Stimulated activated naive CD8-positive, alpha-beta T cell treated with anti-CD3 and anti-CD28 coated beads, Interleukin-15, Interleukin-2, amounts not matched to agents 100 ng/mL and 50 ng/mL, for 24 hours (primary cell): ENCODE measurements around the gene TUBA3C.

Source experiments
- H3K27ac Mint-ChIP-seq: one replicate; pipeline ENCODE4 v1.8.0; 2021; ENCODE audit warnings: mild to moderate bottlenecking, mixed read lengths
- H3K27me3 Mint-ChIP-seq: one replicate; pipeline ENCODE4 v1.8.0; 2021; ENCODE audit warnings: mixed read lengths
- H3K36me3 Mint-ChIP-seq: one replicate; pipeline ENCODE4 v1.8.0; 2021; ENCODE audit warnings: low read depth, mixed read lengths
- H3K4me1 Mint-ChIP-seq: one replicate; pipeline ENCODE4 v1.8.0; 2021; ENCODE audit warnings: low read depth, mixed read lengths
- H3K4me3 Mint-ChIP-seq: one replicate; pipeline ENCODE4 v1.8.0; 2021; ENCODE audit warnings: mild to moderate bottlenecking, mixed read lengths
- H3K9me3 Mint-ChIP-seq: one replicate; pipeline ENCODE4 v1.8.0; 2021; ENCODE audit warnings: mixed read lengths

The TUBA3C gene

GRCh38 chr13:19173752-19174151 lies 7.9 kb downstream of the TUBA3C start:
- Mint-ChIP-seq H3K27ac (no peak overlapping the region), H3K4me3 (no peak overlapping the region), H3K36me3 (no peaks in the 10 kb centered on the region), H3K9me3 (peaks cover 3% of the 10 kb centered on the region), H3K4me1 (no peaks in the 10 kb centered on the region), H3K27me3 (no peaks in the 10 kb centered on the region)

GRCh38 chr13:19172647-19173030 lies 9.0 kb downstream of the TUBA3C start:
- H3K27ac Mint-ChIP-seq = no peak overlapping the region
- H3K36me3 Mint-ChIP-seq = no peaks in the 10 kb centered on the region
- H3K4me3 Mint-ChIP-seq = no peak overlapping the region
- no peaks in the 10 kb centered on the region for H3K27me3 Mint-ChIP-seq
- H3K4me1 Mint-ChIP-seq = no peaks in the 10 kb centered on the region
- H3K9me3 Mint-ChIP-seq = no peaks in the 10 kb centered on the region

- Mint-ChIP-seq H3K9me3 (no peaks in the 10 kb centered on the region), H3K27ac (no peak overlapping the region), H3K4me3 (no peak overlapping the region), H3K36me3 (no peaks in the 10 kb centered on the region), H3K4me1 (no peaks in the 10 kb centered on the region), H3K27me3 (no peaks in the 10 kb centered on the region)
Measured at GRCh38 chr13:19172007-19172646, 9.5 kb downstream of the TUBA3C start.

- no peak overlapping the region for H3K4me3 Mint-ChIP-seq
- H3K9me3 Mint-ChIP-seq = no peaks in the 10 kb centered on the region
- H3K4me1 Mint-ChIP-seq = no peaks in the 10 kb centered on the region
- no peak overlapping the region for H3K27ac Mint-ChIP-seq
- H3K36me3 Mint-ChIP-seq = no peaks in the 10 kb centered on the region
- no peaks in the 10 kb centered on the region for H3K27me3 Mint-ChIP-seq
Measured at GRCh38 chr13:19171563-19171962, 10.1 kb downstream of the TUBA3C start.

- H3K27ac Mint-ChIP-seq = no peak overlapping the region
- H3K36me3 Mint-ChIP-seq = no peaks in the 10 kb centered on the region
- H3K4me3 Mint-ChIP-seq = no peak overlapping the region
- H3K4me1 Mint-ChIP-seq = no peaks in the 10 kb centered on the region
- H3K9me3 Mint-ChIP-seq = peaks cover 3% of the 10 kb centered on the region
- H3K27me3 Mint-ChIP-seq = no peaks in the 10 kb centered on the region
Measured at GRCh38 chr13:19169991-19170390, 11.6 kb downstream of the TUBA3C start.

GRCh38 chr13:19169496-19169895 lies 12.1 kb downstream of the TUBA3C start:
- Mint-ChIP-seq H3K9me3 (peaks cover 4% of the 10 kb centered on the region), H3K4me3 (no peak overlapping the region), H3K27ac (no peak overlapping the region)

GRCh38 chr13:19161308-19161707 lies 20.3 kb downstream of the TUBA3C start:
- H3K36me3 Mint-ChIP-seq = no peaks in the 10 kb centered on the region
- no peaks in the 10 kb centered on the region for H3K4me1 Mint-ChIP-seq
- H3K27me3 Mint-ChIP-seq = no peaks in the 10 kb centered on the region
- H3K4me3 Mint-ChIP-seq = no peak overlapping the region
- H3K27ac Mint-ChIP-seq = no peak overlapping the region
- peaks cover 13% of the 10 kb centered on the region for H3K9me3 Mint-ChIP-seq

More at GRCh38 chr13:19169496-19169895, 12.1 kb downstream of the TUBA3C start:
- Mint-ChIP-seq H3K4me1 (no peaks in the 10 kb centered on the region), H3K36me3 (no peaks in the 10 kb centered on the region), H3K27me3 (no peaks in the 10 kb centered on the region)

- no peaks in the 10 kb centered on the region for H3K36me3 Mint-ChIP-seq
- no peak overlapping the region for H3K27ac Mint-ChIP-seq
- no peaks in the 10 kb centered on the region for H3K4me1 Mint-ChIP-seq
- H3K4me3 Mint-ChIP-seq = no peak overlapping the region
- H3K27me3 Mint-ChIP-seq = no peaks in the 10 kb centered on the region
- H3K9me3 Mint-ChIP-seq = peaks cover 10% of the 10 kb centered on the region
Measured at GRCh38 chr13:19159761-19160420, 21.7 kb downstream of the TUBA3C start.

- H3K9me3 Mint-ChIP-seq = peaks cover 9% of the 10 kb centered on the region
Measured at GRCh38 chr13:19159181-19159580, 22.4 kb downstream of the TUBA3C start.

GRCh38 chr13:19158526-19159174 lies 23.0 kb downstream of the TUBA3C start:
- no peak overlapping the region for H3K4me3 Mint-ChIP-seq
- no peaks in the 10 kb centered on the region for H3K4me1 Mint-ChIP-seq
- no peaks in the 10 kb centered on the region for H3K36me3 Mint-ChIP-seq
- peaks cover 6% of the 10 kb centered on the region for H3K9me3 Mint-ChIP-seq
- H3K27me3 Mint-ChIP-seq = no peaks in the 10 kb centered on the region
- H3K27ac Mint-ChIP-seq = no peak overlapping the region

More at GRCh38 chr13:19159181-19159580, 22.4 kb downstream of the TUBA3C start:
- no peaks in the 10 kb centered on the region for H3K36me3 Mint-ChIP-seq
- no peak overlapping the region for H3K4me3 Mint-ChIP-seq
- no peaks in the 10 kb centered on the region for H3K4me1 Mint-ChIP-seq
- no peak overlapping the region for H3K27ac Mint-ChIP-seq
- H3K27me3 Mint-ChIP-seq = no peaks in the 10 kb centered on the region

GRCh38 chr13:19158006-19158405 lies 23.6 kb downstream of the TUBA3C start:
- Mint-ChIP-seq H3K4me3 (no peak overlapping the region), H3K27me3 (no peaks in the 10 kb centered on the region), H3K4me1 (no peaks in the 10 kb centered on the region), H3K9me3 (peaks cover 6% of the 10 kb centered on the region), H3K36me3 (no peaks in the 10 kb centered on the region), H3K27ac (no peak overlapping the region)

GRCh38 chr13:19157461-19157860 lies 24.2 kb downstream of the TUBA3C start:
- Mint-ChIP-seq H3K4me1 (no peaks in the 10 kb centered on the region), H3K4me3 (no peak overlapping the region), H3K9me3 (peaks cover 1% of the 10 kb centered on the region), H3K36me3 (no peaks in the 10 kb centered on the region), H3K27ac (no peak overlapping the region), H3K27me3 (no peaks in the 10 kb centered on the region)

GRCh38 chr13:19156013-19156825 lies 25.4 kb downstream of the TUBA3C start:
- H3K27ac Mint-ChIP-seq = no peak overlapping the region
- H3K4me3 Mint-ChIP-seq = no peak overlapping the region
- no peaks in the 10 kb centered on the region for H3K9me3 Mint-ChIP-seq
- no peaks in the 10 kb centered on the region for H3K4me1 Mint-ChIP-seq
- H3K36me3 Mint-ChIP-seq = no peaks in the 10 kb centered on the region
- H3K27me3 Mint-ChIP-seq = no peaks in the 10 kb centered on the region

- no peak overlapping the region for H3K27ac Mint-ChIP-seq
- H3K4me1 Mint-ChIP-seq = no peaks in the 10 kb centered on the region
- no peak overlapping the region for H3K4me3 Mint-ChIP-seq
Measured at GRCh38 chr13:19155321-19155861, 26.2 kb downstream of the TUBA3C start.

GRCh38 chr13:19154843-19155242 lies 26.8 kb downstream of the TUBA3C start:
- no peaks in the 10 kb centered on the region for H3K36me3 Mint-ChIP-seq
- H3K27me3 Mint-ChIP-seq = no peaks in the 10 kb centered on the region
- H3K9me3 Mint-ChIP-seq = no peaks in the 10 kb centered on the region
- H3K4me3 Mint-ChIP-seq = no peak overlapping the region
- no peak overlapping the region for H3K27ac Mint-ChIP-seq
- H3K4me1 Mint-ChIP-seq = no peaks in the 10 kb centered on the region

More at GRCh38 chr13:19155321-19155861, 26.2 kb downstream of the TUBA3C start:
- Mint-ChIP-seq H3K36me3 (no peaks in the 10 kb centered on the region), H3K27me3 (no peaks in the 10 kb centered on the region), H3K9me3 (no peaks in the 10 kb centered on the region)
